CD4-positive, alpha-beta T cell treated with Interleukin-6 at 100 ng/mL for 8 hours (primary cell): ENCODE data around the gene NCKAP5L.
"Not testable (repeated sequence)": the region's sequence is repeated elsewhere in the genome, so short reads cannot be mapped to it uniquely, and the experiment has no call there.

Experiments
- DNase-seq: peaks from one replicate; pipeline ENCODE4 v3.0.0-alpha.2; 2020; ENCODE audit warnings: mixed read lengths, low spot score

Gene NCKAP5L

GRCh38 chr12:49864798-49865090 is 36.5 kb upstream of the NCKAP5L start:
- DNase-seq = no peak

GRCh38 chr12:49863946-49864797 is 36.0 kb upstream of the NCKAP5L start:
- DNase-seq = no peak

GRCh38 chr12:49860921-49861320 is 32.7 kb upstream of the NCKAP5L start:
- not testable (repeated sequence) for DNase-seq

GRCh38 chr12:49855890-49856289 is 27.7 kb upstream of the NCKAP5L start:
- DNase-seq = not testable (repeated sequence)

GRCh38 chr12:49854976-49855375 is 26.8 kb upstream of the NCKAP5L start:
- no peak for DNase-seq

- DNase-seq = no peak
Observed at GRCh38 chr12:49853671-49854070, 25.5 kb upstream of the NCKAP5L start.

- no peak for DNase-seq
Observed at GRCh38 chr12:49847161-49847560, 18.9 kb upstream of the NCKAP5L start.

- no peak for DNase-seq
Observed at GRCh38 chr12:49846032-49846431, 17.8 kb upstream of the NCKAP5L start.

GRCh38 chr12:49843876-49844437 is 15.7 kb upstream of the NCKAP5L start:
- DNase-seq = no peak

GRCh38 chr12:49843411-49843810 is 15.2 kb upstream of the NCKAP5L start:
- DNase-seq = no peak

GRCh38 chr12:49842519-49843352 is 14.5 kb upstream of the NCKAP5L start, which contains the start of gene BCDIN3D:
BCDIN3D (minus strand) TSS chr12:49843106; CDS start chr12:49843087, 19 bp downstream.
- DNase-seq = peak; percentile 90

- peak; percentile 31 for DNase-seq
Observed at GRCh38 chr12:49838973-49839633, 10.9 kb upstream of the NCKAP5L start.

GRCh38 chr12:49832836-49833421 is 4.7 kb upstream of the NCKAP5L start:
- DNase-seq = no peak

- no peak for DNase-seq
Observed at GRCh38 chr12:49831717-49832116, 3.5 kb upstream of the NCKAP5L start.

GRCh38 chr12:49827401-49828099 is 663 bp downstream of the NCKAP5L start:
- DNase-seq = peak; percentile 27

GRCh38 chr12:49827051-49827400 is 1.2 kb downstream of the NCKAP5L start:
- no peak for DNase-seq

GRCh38 chr12:49825971-49826421 is 2.2 kb downstream of the NCKAP5L start:
- DNase-seq = no peak

- no peak for DNase-seq
Observed at GRCh38 chr12:49825360-49825970, 2.7 kb downstream of the NCKAP5L start.

- DNase-seq = no peak
Observed at GRCh38 chr12:49824895-49825294, 3.3 kb downstream of the NCKAP5L start.

- DNase-seq = no peak
Observed at GRCh38 chr12:49824416-49824815, 3.8 kb downstream of the NCKAP5L start.

GRCh38 chr12:49823951-49824350 is 4.3 kb downstream of the NCKAP5L start:
- DNase-seq = no peak
